Stimulated activated memory B cell treated with anti-CD40 and anti-IgM and Interleukin-4, amounts not matched to agents 10 μg/mL and 1 μg/mL and 100 μg/mL, for 72 hours (primary cell): ENCODE results near the gene ARID4B.
A peak's percentile ranks its signal among the peaks of the same experiment; 100 is the strongest.
"Not testable (repeated sequence)": the region's sequence is repeated elsewhere in the genome, so short reads cannot be mapped to it uniquely, and the experiment has no call there.

Experiments used
- ATAC-seq: fragments of 150-1000 bp; cut with Tn5 transposase; 2 replicates; pipeline ENCODE4 v1.10.0; 2021
- H3K27ac Mint-ChIP-seq: one replicate; pipeline ENCODE4 v1.8.0; 2022; ENCODE audit warnings: mild to moderate bottlenecking, mixed read lengths
- H3K27me3 Mint-ChIP-seq: one replicate; pipeline ENCODE4 v1.8.0; 2022; ENCODE audit warnings: mixed read lengths
- H3K36me3 Mint-ChIP-seq: one replicate; pipeline ENCODE4 v1.8.0; 2022; ENCODE audit warnings: mixed read lengths
- H3K4me1 Mint-ChIP-seq: one replicate; pipeline ENCODE4 v1.8.0; 2022; ENCODE audit warnings: mixed read lengths
- H3K4me3 Mint-ChIP-seq: one replicate; pipeline ENCODE4 v1.8.0; 2022; ENCODE audit warnings: mild to moderate bottlenecking, moderate library complexity, mixed read lengths
- H3K9me3 Mint-ChIP-seq: one replicate; pipeline ENCODE4 v1.8.0; 2022; ENCODE audit warnings: mixed read lengths

The ARID4B gene

GRCh38 chr1:235253219-235253962 is 74.6 kb downstream of the ARID4B start:
- Mint-ChIP-seq H3K4me1 (peaks cover 15% of the 10 kb centered on the region), H3K27ac (no peak overlapping the region), H3K4me3 (no peak overlapping the region), H3K9me3 (no peaks in the 10 kb centered on the region), H3K36me3 (peaks cover 16% of the 10 kb centered on the region), H3K27me3 (no peaks in the 10 kb centered on the region)
- peak; percentile 80 for ATAC-seq

DNA sequence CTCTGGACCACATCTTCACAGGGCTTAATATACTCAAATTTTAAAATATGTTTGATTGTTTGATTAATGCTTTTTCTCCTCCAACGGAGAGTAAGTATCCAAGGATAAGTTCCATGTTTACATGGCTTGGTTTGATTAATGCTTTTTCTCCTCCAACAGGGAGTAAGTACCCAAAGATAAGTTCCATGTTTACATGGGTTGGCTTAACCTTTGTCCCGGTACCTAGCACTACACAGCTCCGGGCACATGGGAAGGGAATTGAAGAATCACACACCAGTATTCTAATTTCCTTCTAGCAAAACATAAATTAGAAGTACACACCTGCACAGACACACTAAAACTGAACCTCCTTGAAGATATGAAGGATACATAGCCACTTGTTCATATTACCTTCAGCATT is 77.5 kb downstream of the ARID4B start:
- Mint-ChIP-seq H3K27ac (no peak overlapping the region), H3K27me3 (no peaks in the 10 kb centered on the region), H3K9me3 (no peaks in the 10 kb centered on the region), H3K4me1 (peaks cover 17% of the 10 kb centered on the region), H3K4me3 (no peak overlapping the region), H3K36me3 (peaks cover 24% of the 10 kb centered on the region)
- no peak for ATAC-seq

DNA sequence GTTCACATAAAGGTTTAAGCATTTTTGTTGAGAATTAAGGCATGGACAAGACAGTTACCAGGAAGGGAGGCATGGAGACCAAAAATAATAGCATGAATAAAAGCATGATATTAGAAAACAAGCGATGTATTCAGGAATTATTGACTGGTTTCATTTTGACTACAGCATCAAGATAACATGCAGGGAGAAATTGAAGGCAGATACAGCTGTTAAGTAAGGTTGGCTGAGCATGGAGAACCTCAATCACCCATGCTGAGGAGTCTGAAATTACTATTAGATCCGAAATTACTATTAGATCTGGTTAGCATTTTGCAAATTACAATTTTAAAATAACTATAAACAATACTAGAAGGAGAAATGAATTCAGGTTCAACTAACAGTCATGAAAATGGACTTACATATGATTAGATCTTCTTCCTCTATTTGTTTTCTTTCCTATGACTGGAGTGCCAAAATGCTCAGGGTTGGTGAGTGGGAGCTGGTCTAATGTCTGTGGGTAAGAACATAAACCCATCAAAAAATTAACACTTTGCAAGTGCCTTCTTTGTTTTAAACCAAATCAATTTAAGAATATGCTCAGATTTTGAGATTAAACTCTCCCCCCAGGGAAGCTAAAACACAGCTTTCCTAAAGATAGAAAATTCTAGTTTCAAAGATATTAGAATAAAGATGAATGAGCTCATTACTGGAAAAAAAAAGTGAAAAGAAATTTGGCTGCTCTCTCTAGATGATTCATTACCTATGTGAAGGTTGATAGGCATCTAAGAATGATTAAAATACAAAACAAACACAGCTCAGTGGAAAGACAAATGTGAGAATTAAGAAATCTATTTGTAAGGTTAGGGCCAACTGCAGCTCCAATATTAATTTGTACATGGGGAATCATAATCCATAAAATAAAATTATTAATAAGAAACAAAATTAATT is 81.7 kb downstream of the ARID4B start:
- no peak overlapping the region for H3K4me3 Mint-ChIP-seq
- H3K36me3 Mint-ChIP-seq: peaks cover 29% of the 10 kb centered on the region
- H3K9me3 Mint-ChIP-seq: no peaks in the 10 kb centered on the region
- H3K27me3 Mint-ChIP-seq: no peaks in the 10 kb centered on the region
- H3K4me1 Mint-ChIP-seq: peaks cover 17% of the 10 kb centered on the region
- no peak for ATAC-seq
- peak overlapping the region; percentile 55 for H3K27ac Mint-ChIP-seq

DNA sequence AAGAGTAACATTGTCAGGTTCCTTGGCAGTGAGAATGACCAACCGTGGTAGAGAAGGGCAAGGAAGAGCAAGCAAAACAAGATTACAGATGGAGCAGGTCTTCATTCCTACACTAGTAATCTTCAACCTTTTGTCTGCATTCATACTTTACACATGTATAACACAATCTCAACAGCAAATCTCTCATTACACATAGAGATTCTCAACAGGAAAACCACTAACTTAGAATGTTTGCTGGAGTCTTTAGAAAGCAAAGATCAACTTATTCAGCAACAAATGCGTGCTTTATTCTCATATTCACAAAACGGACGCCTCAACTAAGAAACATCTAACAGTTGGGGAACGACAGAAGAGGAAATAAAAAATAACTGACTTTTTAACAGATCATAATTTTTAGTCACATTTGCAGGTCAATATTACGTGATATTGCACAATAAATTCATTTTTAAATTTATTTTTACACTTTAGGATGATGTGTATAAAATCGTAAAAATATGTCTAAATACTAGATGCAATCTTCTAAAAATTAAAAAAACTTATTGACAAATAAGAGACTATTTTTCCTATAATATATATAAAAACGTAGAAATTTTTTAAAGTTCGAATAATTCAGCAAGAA is 82.9 kb downstream of the ARID4B start:
- no peak overlapping the region for H3K4me3 Mint-ChIP-seq
- no peak for ATAC-seq
- peak overlapping the region; percentile 55 for H3K27ac Mint-ChIP-seq
- peaks cover 17% of the 10 kb centered on the region for H3K4me1 Mint-ChIP-seq
- H3K9me3 Mint-ChIP-seq: no peaks in the 10 kb centered on the region
- H3K36me3 Mint-ChIP-seq: peaks cover 21% of the 10 kb centered on the region
- no peaks in the 10 kb centered on the region for H3K27me3 Mint-ChIP-seq

DNA sequence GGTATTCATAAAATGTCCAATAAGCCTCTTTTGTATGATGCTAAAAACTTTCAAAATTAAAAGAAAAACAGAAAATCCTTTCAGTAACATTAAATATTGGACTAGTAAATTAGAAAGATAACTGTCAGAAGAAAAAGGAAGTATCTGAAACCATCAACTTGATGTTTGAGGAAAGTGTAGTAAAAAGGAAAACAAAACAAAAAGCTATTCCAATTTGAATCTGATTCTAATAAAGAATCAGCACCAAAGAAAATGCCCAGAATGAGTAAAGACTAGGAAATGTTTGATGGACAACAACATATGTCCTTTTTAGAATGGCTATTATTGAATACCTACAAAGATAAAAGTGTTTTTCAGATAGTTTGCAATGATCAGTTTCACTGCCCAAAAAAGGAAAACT is 87.0 kb downstream of the ARID4B start:
- no peak overlapping the region for H3K27ac Mint-ChIP-seq
- no peak for ATAC-seq
- no peak overlapping the region for H3K4me3 Mint-ChIP-seq
- H3K36me3 Mint-ChIP-seq: peaks cover 36% of the 10 kb centered on the region
- H3K27me3 Mint-ChIP-seq: no peaks in the 10 kb centered on the region
- H3K9me3 Mint-ChIP-seq: no peaks in the 10 kb centered on the region
- peaks cover 11% of the 10 kb centered on the region for H3K4me1 Mint-ChIP-seq

- H3K4me3 Mint-ChIP-seq: no peak overlapping the region
- no peaks in the 10 kb centered on the region for H3K27me3 Mint-ChIP-seq
- H3K27ac Mint-ChIP-seq: no peak overlapping the region
- H3K36me3 Mint-ChIP-seq: peaks cover 39% of the 10 kb centered on the region
- no peak for ATAC-seq
- no peaks in the 10 kb centered on the region for H3K9me3 Mint-ChIP-seq
- peaks cover 6% of the 10 kb centered on the region for H3K4me1 Mint-ChIP-seq
Observed at GRCh38 chr1:235239851-235240250, 88.1 kb downstream of the ARID4B start.

- Mint-ChIP-seq H3K9me3 (no peaks in the 10 kb centered on the region), H3K4me1 (peaks cover 6% of the 10 kb centered on the region), H3K27ac (no peak overlapping the region), H3K36me3 (peaks cover 31% of the 10 kb centered on the region), H3K4me3 (no peak overlapping the region), H3K27me3 (no peaks in the 10 kb centered on the region)
- ATAC-seq: no peak
Observed at GRCh38 chr1:235238558-235238957, 89.4 kb downstream of the ARID4B start.

GRCh38 chr1:235236128-235236527 is 91.9 kb downstream of the ARID4B start:
- Mint-ChIP-seq H3K27me3 (no peaks in the 10 kb centered on the region), H3K9me3 (no peaks in the 10 kb centered on the region), H3K4me3 (no peak overlapping the region), H3K27ac (no peak overlapping the region), H3K36me3 (peaks cover 36% of the 10 kb centered on the region), H3K4me1 (peaks cover 6% of the 10 kb centered on the region)
- ATAC-seq: no peak

GRCh38 chr1:235229868-235230267 is 98.1 kb downstream of the ARID4B start:
- H3K4me1 Mint-ChIP-seq: no peaks in the 10 kb centered on the region
- no peak overlapping the region for H3K4me3 Mint-ChIP-seq
- ATAC-seq: no peak
- H3K27me3 Mint-ChIP-seq: no peaks in the 10 kb centered on the region
- no peaks in the 10 kb centered on the region for H3K9me3 Mint-ChIP-seq
- H3K27ac Mint-ChIP-seq: no peak overlapping the region
- H3K36me3 Mint-ChIP-seq: peaks cover 24% of the 10 kb centered on the region

DNA sequence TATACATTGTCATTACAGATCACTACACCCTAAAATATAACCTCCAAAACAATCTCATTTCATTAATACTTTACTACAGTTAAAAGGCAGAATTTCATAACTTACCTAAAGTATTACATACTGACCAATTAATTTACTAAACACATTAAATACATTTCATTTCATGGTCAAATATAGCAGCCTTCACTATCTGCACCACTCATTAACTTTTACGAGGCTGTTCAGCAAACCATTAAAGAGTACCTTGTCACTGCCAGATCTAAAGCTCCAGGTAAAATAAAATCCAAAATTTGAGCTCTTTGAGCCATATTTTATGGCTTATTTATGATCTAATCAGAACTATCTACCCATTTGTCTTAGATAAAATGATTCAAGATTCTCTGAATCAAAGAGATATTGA is 100.6 kb downstream of the ARID4B start:
- ATAC-seq: no peak
- H3K4me3 Mint-ChIP-seq: no peak overlapping the region
- H3K27ac Mint-ChIP-seq: no peak overlapping the region
- no peaks in the 10 kb centered on the region for H3K9me3 Mint-ChIP-seq
- H3K4me1 Mint-ChIP-seq: no peaks in the 10 kb centered on the region
- H3K36me3 Mint-ChIP-seq: peaks cover 23% of the 10 kb centered on the region
- H3K27me3 Mint-ChIP-seq: no peaks in the 10 kb centered on the region

DNA sequence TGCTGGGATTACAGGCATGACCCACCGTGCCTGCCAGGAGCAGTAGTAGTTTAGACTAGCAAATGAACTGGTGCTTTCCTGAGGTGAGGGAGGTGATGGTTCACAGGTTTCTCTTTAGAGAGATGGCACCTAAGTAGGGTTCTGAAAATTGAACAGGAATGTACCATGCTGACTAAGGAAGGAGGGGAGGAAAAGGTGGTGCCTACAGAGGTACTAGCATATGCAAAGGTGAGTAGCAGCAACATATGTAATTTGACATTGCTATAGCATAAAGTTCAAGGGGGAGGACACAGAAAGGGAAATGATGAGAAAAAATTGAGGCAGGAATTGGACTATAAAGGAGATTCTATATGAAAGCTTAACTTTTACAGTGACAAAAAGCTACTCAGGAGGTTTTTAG is 101.0 kb downstream of the ARID4B start:
- H3K4me3 Mint-ChIP-seq: no peak overlapping the region
- no peaks in the 10 kb centered on the region for H3K4me1 Mint-ChIP-seq
- no peak overlapping the region for H3K27ac Mint-ChIP-seq
- no peaks in the 10 kb centered on the region for H3K27me3 Mint-ChIP-seq
- no peak for ATAC-seq
- peaks cover 22% of the 10 kb centered on the region for H3K36me3 Mint-ChIP-seq
- H3K9me3 Mint-ChIP-seq: no peaks in the 10 kb centered on the region

- Mint-ChIP-seq H3K27me3 (no peaks in the 10 kb centered on the region), H3K27ac (no peak overlapping the region), H3K9me3 (no peaks in the 10 kb centered on the region), H3K4me3 (no peak overlapping the region), H3K36me3 (peaks cover 25% of the 10 kb centered on the region), H3K4me1 (no peaks in the 10 kb centered on the region)
- no peak for ATAC-seq
Observed at GRCh38 chr1:235225299-235225698, 102.7 kb downstream of the ARID4B start.

DNA sequence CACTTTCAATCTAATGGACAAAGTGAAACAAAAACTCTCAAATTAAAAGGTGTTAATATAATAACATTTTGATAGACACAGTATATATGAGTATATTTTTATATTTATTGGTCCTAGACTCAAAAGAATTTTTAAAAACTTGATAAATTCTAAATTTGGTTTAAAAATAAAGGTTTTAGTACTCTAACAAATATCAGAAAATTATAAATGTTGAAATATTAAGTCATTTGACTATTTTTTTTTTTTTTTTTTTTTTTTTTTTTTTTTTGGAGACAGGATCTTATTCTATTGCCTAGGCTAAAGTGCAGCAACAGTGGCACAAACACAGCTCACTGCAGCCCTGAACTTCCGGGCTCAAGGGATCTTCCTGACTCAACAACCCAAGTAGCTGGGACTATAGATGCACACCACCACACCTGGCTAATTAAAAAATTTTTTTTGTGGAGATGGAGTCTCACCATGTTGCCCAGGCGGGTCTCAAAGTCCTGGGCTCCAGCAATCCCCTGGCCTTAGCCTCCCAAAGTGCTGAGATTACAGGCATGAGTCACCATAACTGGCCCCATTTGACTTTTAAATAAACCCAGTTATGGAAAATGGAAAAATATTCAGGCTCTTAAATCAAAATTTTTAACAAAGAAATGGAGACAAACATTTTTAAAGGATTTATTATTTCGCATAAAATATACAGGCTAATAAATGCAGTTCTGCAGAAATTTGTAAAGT is 106.2 kb downstream of the ARID4B start:
- Mint-ChIP-seq H3K4me1 (no peaks in the 10 kb centered on the region), H3K4me3 (no peak overlapping the region), H3K9me3 (no peaks in the 10 kb centered on the region), H3K27ac (no peak overlapping the region), H3K27me3 (no peaks in the 10 kb centered on the region), H3K36me3 (peaks cover 14% of the 10 kb centered on the region)
- no peak for ATAC-seq

DNA sequence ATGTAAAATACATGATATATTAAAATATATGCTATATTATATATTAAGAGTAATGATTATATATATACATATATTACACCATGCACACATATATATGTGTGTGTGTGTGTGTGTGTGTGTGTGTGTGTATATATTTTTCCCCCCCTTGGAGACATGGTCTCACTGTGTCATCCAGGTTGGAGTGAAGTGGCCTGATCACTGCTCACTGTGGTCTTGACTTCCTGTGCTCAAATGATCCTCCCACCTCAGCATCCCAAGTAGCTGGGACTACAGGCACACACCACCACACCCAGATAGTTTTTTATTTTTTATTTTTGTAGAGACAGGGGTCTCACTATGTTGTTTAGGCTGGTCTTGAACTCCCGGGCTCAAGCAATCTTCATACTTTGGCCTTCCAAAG is 112.5 kb downstream of the ARID4B start:
- H3K4me3 Mint-ChIP-seq: no peak overlapping the region
- H3K36me3 Mint-ChIP-seq: peaks cover 30% of the 10 kb centered on the region
- no peak for ATAC-seq
- no peak overlapping the region for H3K27ac Mint-ChIP-seq
- H3K27me3 Mint-ChIP-seq: no peaks in the 10 kb centered on the region
- no peaks in the 10 kb centered on the region for H3K4me1 Mint-ChIP-seq
- H3K9me3 Mint-ChIP-seq: no peaks in the 10 kb centered on the region

- not testable (repeated sequence) for H3K4me3 Mint-ChIP-seq, H3K27ac Mint-ChIP-seq, ATAC-seq, H3K27me3 Mint-ChIP-seq, H3K9me3 Mint-ChIP-seq, H3K4me1 Mint-ChIP-seq
- H3K36me3 Mint-ChIP-seq: peaks cover 25% of the 10 kb centered on the region
Observed at GRCh38 chr1:235214962-235215361, 113.0 kb downstream of the ARID4B start.
